ENCODE data around the gene DBX2. TPM values are rescaled to one million over a fixed set of nuclear protein-coding genes. Genes with fewer than 3 reads are reported as not detected.
"Not testable (repeated sequence)": the region's sequence is repeated elsewhere in the genome, so short reads cannot be mapped to it uniquely, and the experiment has no call there.

The DBX2 gene
- total RNA-seq, 2 donors from 2014 or later = 0.13 to 0.50 TPM

GRCh38 chr12:45017916-45018315 is 33.0 kb downstream of the DBX2 start:
- intact Hi-C loops (cut with DNase I) = no loop called here
- ATAC-seq (no peak), DNase-seq (no peak)

DNA sequence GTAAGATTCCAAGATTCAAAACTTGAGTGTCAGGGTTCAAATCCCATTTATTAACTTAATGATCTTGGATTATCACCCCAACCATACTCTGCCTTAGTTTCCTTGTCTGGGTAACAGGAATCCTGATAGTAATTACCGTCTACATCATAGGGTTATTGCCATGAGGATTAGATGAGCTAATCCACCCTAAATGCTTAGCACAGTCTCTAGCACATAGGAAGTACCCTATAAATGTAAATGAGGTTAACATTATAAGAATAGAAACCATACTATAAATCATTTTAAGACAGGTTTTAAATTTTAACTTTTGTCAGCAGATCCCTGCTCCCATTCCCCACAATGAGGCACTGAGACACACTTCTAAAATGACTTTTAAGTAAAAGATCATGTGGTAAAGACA is 36.5 kb downstream of the DBX2 start:
- no peak for DNase-seq
- no peak for ATAC-seq
- intact Hi-C loops (cut with DNase I) = no loop called here

DNA sequence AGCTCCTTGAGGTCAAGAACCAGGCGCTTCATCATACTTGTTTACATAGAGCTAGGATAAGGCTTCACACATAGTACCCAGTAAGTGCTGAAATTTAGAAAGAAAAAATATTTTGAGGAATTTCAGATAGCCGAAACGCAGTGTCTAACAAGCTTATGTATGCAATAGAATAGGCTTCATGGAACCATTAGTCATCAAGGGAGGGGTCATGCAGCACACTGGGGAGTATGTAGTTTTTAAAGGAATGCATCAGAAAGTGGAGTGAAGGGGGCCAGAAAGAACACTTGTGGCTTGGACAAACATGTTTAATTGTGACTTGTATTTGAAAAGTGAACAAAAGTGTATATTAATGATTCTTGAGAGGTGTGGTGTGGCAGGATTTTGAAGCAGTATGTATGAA is 38.1 kb downstream of the DBX2 start:
- no peak for DNase-seq
- intact Hi-C loops (cut with DNase I) = no loop called here
- no peak for ATAC-seq

- ATAC-seq (no peak), DNase-seq (no peak)
- intact Hi-C loops (cut with DNase I) = no loop called here
Measured at GRCh38 chr12:45010059-45010458, 40.8 kb downstream of the DBX2 start.

- intact Hi-C loops (cut with DNase I) = no loop called here
- ATAC-seq (no peak), DNase-seq (no peak)
Measured at GRCh38 chr12:45008211-45008610, 42.7 kb downstream of the DBX2 start.

GRCh38 chr12:44999355-44999754 is 51.5 kb downstream of the DBX2 start:
- intact Hi-C loops (cut with DNase I) = no loop called here
- DNase-seq (no peak), ATAC-seq (no peak)

DNA sequence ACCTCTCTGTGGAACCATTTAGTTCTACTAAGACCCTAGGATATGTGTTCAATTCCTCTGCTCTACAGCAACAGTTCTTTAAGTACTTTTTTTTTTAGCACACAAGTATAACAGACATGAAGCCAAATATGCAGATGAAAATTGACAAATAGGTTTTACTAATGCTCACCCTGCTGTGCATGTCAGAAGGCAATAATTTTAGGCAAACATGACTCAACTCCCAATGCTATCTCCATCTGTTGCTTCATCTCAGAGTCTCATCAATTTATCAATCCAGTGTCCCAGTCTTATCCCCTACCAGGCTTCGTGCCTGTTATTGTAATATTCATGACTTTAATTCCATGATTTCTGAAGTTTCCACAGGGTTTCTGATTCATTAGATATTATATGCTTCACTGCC is 57.7 kb downstream of the DBX2 start:
- intact Hi-C loops (cut with DNase I) = no loop called here
- no peak for ATAC-seq
- no peak for DNase-seq

GRCh38 chr12:44984863-44985262 is 66.0 kb downstream of the DBX2 start:
- DNase-seq; ATAC-seq; intact Hi-C loops (cut with DNase I): not testable (repeated sequence)

- intact Hi-C loops (cut with DNase I) = loop anchor here in 1 of 2 donors (10.0 kb wide), 1 partner anchor 145 kb away; no protein-coding TSS in a partner anchor
- ATAC-seq = no peak
- no peak for DNase-seq
Measured at GRCh38 chr12:44979918-44980317, 71.0 kb downstream of the DBX2 start.

GRCh38 chr12:44976246-44976645 is 74.7 kb downstream of the DBX2 start:
- no peak for DNase-seq
- intact Hi-C loops (cut with DNase I) = loop anchor here in 1 of 2 donors (10.0 kb wide), 1 partner anchor 149 kb away; no protein-coding TSS in a partner anchor
- ATAC-seq = no peak

GRCh38 chr12:44972746-44973421 is 78.0 kb downstream of the DBX2 start:
- intact Hi-C loops (cut with DNase I) = loop anchor here in 1 of 2 donors (10.0 kb wide), 1 partner anchor 152 kb away; no protein-coding TSS in a partner anchor
- no peak for ATAC-seq

GRCh38 chr12:44968965-44969364 is 81.9 kb downstream of the DBX2 start:
- intact Hi-C loops (cut with DNase I) = no loop called here
- no peak for ATAC-seq

More at GRCh38 chr12:44972746-44973421, 78.0 kb downstream of the DBX2 start:
- no peak for DNase-seq

More at GRCh38 chr12:44968965-44969364, 81.9 kb downstream of the DBX2 start:
- no peak for DNase-seq

Other genes with a start within 250 kb of the DBX2 start
- 1 to 10 TPM in 1 of 2 donors, under 1 TPM in 1; 0.82 to 1.7 TPM for gene NELL2, start 174.8 kb downstream of the DBX2 start, total RNA-seq
- 10 to 100 TPM; 47.2 to 48.9 TPM for gene ANO6, start 165.0 kb upstream of the DBX2 start, total RNA-seq